Measurements from ENCODE around the gene ARRDC3.
"Not testable (repeated sequence)": the region's sequence is repeated elsewhere in the genome, so short reads cannot be mapped to it uniquely, and the experiment has no call there.

Gene ARRDC3

GRCh38 chr5:91359962-91360609, 23.0 kb downstream of the ARRDC3 start:
- no peak for DNase-seq (ENCODE audit: low spot score)

- no peak for DNase-seq (ENCODE audit: low spot score)
Observed at GRCh38 chr5:91357806-91358205, 25.3 kb downstream of the ARRDC3 start.

GRCh38 chr5:91357012-91357634, 26.0 kb downstream of the ARRDC3 start:
- DNase-seq (ENCODE audit: low spot score) = no peak

GRCh38 chr5:91354867-91355266, 28.2 kb downstream of the ARRDC3 start:
- not testable (repeated sequence) for DNase-seq (ENCODE audit: low spot score)

- no peak for DNase-seq (ENCODE audit: low spot score)
Observed at GRCh38 chr5:91352831-91353695, 30.1 kb downstream of the ARRDC3 start.

- DNase-seq (ENCODE audit: low spot score) = no peak
Observed at GRCh38 chr5:91345461-91345860, 37.7 kb downstream of the ARRDC3 start.

GRCh38 chr5:91344661-91345200, 38.4 kb downstream of the ARRDC3 start:
- DNase-seq (ENCODE audit: low spot score) = not testable (repeated sequence)

- no peak for DNase-seq (ENCODE audit: low spot score)
Observed at GRCh38 chr5:91343916-91344315, 39.2 kb downstream of the ARRDC3 start.

- not testable (repeated sequence) for DNase-seq (ENCODE audit: low spot score)
Observed at GRCh38 chr5:91342931-91343330, 40.2 kb downstream of the ARRDC3 start.

- DNase-seq (ENCODE audit: low spot score) = no peak
Observed at GRCh38 chr5:91341154-91341553, 42.0 kb downstream of the ARRDC3 start.

- no peak for DNase-seq (ENCODE audit: low spot score)
Observed at GRCh38 chr5:91340532-91340931, 42.6 kb downstream of the ARRDC3 start.

- no peak for DNase-seq (ENCODE audit: low spot score)
Observed at GRCh38 chr5:91339063-91339705, 43.9 kb downstream of the ARRDC3 start.

- peak; percentile 56 for DNase-seq (ENCODE audit: low spot score)
Observed at GRCh38 chr5:91332267-91333045, 50.7 kb downstream of the ARRDC3 start.

GRCh38 chr5:91331705-91332104, 51.4 kb downstream of the ARRDC3 start:
- DNase-seq (ENCODE audit: low spot score) = no peak

GRCh38 chr5:91329283-91329682, 53.8 kb downstream of the ARRDC3 start:
- no peak for DNase-seq (ENCODE audit: low spot score)

GRCh38 chr5:91328743-91329142, 54.4 kb downstream of the ARRDC3 start:
- DNase-seq (ENCODE audit: low spot score) = no peak

- DNase-seq (ENCODE audit: low spot score) = not testable (repeated sequence)
Observed at GRCh38 chr5:91322981-91323380, 60.1 kb downstream of the ARRDC3 start.

- DNase-seq (ENCODE audit: low spot score) = no peak
Observed at GRCh38 chr5:91319667-91320066, 63.5 kb downstream of the ARRDC3 start.

- no peak for DNase-seq (ENCODE audit: low spot score)
Observed at GRCh38 chr5:91318724-91319123, 64.4 kb downstream of the ARRDC3 start.

All from AG08396 (cell line).